Measurements from ENCODE around the gene LTC4S.

LTC4S gene

DNA sequence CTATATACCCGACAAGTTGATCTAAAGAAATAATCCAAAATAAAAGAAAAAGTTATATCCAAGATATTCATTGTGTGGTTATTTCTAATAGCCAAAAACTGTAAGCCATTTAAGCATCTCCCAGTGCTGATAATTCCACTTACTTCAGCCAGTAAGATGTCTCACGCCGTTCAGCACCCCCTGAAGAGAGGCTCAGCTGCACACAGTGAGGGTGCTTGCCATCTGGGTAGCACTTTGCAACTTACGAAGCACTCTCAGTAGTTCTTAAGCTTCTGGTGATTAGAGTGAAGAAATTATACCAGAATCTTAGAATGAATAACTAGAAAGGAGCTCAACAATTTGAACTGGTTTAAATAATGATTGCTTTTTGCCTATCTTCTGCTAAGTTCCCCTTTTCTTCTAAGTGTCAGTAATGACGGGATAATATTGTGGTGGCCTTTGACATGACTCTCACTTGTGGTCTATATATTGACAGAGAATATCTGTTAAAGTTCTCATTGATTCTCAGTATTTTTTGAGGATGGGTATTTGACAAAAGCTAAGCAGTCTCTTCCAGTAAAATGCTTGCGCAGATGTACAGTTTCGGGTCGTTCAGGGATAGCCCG lies 26.2 kb upstream of the LTC4S start:
- no peak overlapping the region for H3K4me3 ChIP-seq (ENCODE audit: low read depth, low read length)
- no peaks in the 10 kb centered on the region for H3K27me3 ChIP-seq (ENCODE audit: insufficient read depth, low read depth, severe bottlenecking)
- H3K27ac ChIP-seq = no peak overlapping the region
- DNase-seq = no peak
- peaks cover 24% of the 10 kb centered on the region for H3K36me3 ChIP-seq
- TF ChIP-seq, protein P1, sequence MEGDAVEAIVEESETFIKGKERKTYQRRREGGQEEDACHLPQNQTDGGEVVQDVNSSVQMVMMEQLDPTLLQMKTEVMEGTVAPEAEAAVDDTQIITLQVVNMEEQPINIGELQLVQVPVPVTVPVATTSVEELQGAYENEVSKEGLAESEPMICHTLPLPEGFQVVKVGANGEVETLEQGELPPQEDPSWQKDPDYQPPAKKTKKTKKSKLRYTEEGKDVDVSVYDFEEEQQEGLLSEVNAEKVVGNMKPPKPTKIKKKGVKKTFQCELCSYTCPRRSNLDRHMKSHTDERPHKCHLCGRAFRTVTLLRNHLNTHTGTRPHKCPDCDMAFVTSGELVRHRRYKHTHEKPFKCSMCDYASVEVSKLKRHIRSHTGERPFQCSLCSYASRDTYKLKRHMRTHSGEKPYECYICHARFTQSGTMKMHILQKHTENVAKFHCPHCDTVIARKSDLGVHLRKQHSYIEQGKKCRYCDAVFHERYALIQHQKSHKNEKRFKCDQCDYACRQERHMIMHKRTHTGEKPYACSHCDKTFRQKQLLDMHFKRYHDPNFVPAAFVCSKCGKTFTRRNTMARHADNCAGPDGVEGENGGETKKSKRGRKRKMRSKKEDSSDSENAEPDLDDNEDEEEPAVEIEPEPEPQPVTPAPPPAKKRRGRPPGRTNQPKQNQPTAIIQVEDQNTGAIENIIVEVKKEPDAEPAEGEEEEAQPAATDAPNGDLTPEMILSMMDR (IDR thresholded peaks at IDR 0.05; ENCODE audit: low read depth, low read length) = no peak
- no peaks in the 10 kb centered on the region for H3K9me3 ChIP-seq (ENCODE audit: severe bottlenecking)

DNA sequence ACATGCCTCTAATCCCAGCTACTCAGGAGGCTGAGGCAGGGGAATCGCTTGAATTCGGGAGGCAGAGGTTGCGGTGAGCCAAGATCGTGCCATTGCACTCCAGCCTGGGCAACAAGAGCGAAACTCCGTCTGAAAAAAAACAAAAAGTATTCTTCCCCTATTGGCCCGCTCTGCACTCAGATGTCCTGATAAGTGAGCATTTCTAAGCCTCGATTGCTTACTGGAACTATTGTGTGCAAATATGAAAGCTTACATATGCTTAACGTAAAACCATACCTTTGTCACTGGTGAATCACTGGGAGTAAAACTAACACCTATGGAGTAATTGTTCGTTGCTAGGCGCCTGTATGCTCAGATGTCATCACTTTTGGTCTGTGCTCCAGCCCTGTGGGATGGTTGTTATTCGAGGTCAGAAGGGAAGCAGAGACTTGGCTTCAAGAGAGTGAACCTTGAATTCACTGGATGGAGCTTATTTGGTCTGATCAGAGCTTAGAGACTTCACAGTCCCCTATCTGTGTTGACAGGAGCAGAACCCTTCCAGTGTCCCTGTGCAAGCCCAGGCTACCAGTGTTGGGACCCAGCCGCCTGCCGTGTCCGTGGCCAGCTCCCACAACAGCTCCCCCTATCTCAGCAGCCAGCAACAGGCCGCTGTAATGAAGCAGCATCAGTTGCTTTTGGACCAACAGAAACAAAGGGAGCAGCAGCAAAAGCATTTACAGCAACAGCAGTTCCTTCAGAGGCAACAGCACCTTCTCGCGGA lies 25.3 kb upstream of the LTC4S start:
- DNase-seq = no peak
- peaks cover 24% of the 10 kb centered on the region for H3K36me3 ChIP-seq
- TF ChIP-seq, protein P1 (IDR thresholded peaks at IDR 0.05; ENCODE audit: low read depth, low read length) = no peak
- H3K27me3 ChIP-seq (ENCODE audit: insufficient read depth, low read depth, severe bottlenecking) = no peaks in the 10 kb centered on the region
- H3K9me3 ChIP-seq (ENCODE audit: severe bottlenecking) = no peaks in the 10 kb centered on the region
- H3K27ac ChIP-seq = no peak overlapping the region
- no peak overlapping the region for H3K4me3 ChIP-seq (ENCODE audit: low read depth, low read length)

DNA sequence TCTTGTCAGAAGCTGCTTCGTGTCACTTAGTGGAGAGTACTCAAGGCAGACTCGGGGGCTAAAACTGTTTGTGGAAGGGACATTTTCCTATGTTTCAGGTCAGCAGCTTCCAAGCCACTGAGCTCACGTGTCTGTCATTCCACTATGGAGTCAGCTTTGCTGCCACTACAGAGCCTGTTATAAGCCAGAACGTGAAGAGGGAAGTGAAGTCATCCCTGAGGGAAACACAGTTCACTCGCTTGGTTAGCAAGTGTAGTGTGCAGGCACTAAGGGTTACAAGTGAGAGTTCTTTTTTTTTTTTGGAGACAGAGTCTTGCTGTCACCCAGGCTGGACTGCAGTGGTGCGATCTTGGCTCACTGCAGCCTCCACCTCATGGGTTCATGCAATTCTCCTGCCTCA lies 24.5 kb upstream of the LTC4S start:
- TF ChIP-seq, protein P1 (IDR thresholded peaks at IDR 0.05; ENCODE audit: low read depth, low read length) = no peak
- Histone ChIP-seq H3K4me3 (ENCODE audit: low read depth, low read length) (no peak overlapping the region), H3K27ac (no peak overlapping the region), H3K9me3 (ENCODE audit: severe bottlenecking) (no peaks in the 10 kb centered on the region), H3K27me3 (ENCODE audit: insufficient read depth, low read depth, severe bottlenecking) (no peaks in the 10 kb centered on the region), H3K36me3 (peaks cover 24% of the 10 kb centered on the region)
- DNase-seq = no peak

DNA sequence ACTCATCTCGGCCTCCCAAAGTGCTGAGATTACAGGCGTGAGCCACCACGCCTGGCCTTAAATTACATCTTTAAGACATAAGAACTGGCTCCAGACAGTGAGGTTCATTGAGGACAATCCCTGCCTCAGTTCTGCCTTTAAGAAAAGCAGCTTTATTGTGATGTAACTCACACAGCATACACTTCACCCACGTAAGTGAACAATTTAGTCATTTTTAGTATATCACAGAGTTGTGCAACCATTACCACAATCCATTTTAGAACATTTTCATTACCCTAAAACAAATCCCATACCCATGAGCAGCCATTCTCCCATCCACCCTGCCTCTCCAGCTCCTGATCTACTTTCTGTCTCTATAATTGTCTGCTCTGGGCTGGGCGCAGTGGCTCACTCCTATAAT lies 24.0 kb upstream of the LTC4S start:
- no peak overlapping the region for H3K27ac ChIP-seq
- no peak overlapping the region for H3K4me3 ChIP-seq (ENCODE audit: low read depth, low read length)
- no peaks in the 10 kb centered on the region for H3K27me3 ChIP-seq (ENCODE audit: insufficient read depth, low read depth, severe bottlenecking)
- peaks cover 24% of the 10 kb centered on the region for H3K36me3 ChIP-seq
- DNase-seq = no peak
- no peaks in the 10 kb centered on the region for H3K9me3 ChIP-seq (ENCODE audit: severe bottlenecking)
- TF ChIP-seq, protein P1 (IDR thresholded peaks at IDR 0.05; ENCODE audit: low read depth, low read length) = no peak

DNA sequence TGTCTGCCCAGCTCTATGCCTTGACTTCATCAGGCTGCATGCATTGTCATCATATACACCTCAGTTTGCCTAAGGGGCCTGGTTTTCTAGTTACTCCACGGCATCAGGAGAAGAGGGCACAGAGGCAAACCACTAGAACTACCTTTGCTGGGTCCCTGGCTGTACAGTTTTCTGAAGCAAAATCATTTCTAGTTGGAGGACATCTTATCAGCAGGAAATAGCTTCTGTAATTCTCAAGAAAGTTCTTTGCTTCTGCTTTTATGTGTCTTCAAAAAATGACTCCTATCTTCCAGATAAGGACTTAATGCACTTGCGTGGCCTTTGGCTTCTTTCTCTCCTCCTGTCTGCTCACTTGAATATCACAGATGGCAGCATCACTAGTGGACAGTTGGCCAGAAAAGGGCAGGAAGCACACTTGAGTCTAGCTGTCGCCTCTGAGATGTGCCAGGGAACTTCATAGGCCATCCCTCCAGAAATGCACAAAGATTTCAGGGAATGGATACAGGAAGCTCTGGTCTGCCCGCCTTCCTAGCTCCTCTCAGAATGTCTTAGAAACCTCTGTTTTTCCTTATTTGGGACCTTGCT lies 22.4 kb upstream of the LTC4S start:
- no peak for DNase-seq
- Histone ChIP-seq H3K27ac (no peak overlapping the region), H3K36me3 (peaks cover 14% of the 10 kb centered on the region), H3K4me3 (ENCODE audit: low read depth, low read length) (no peak overlapping the region), H3K27me3 (ENCODE audit: insufficient read depth, low read depth, severe bottlenecking) (no peaks in the 10 kb centered on the region), H3K9me3 (ENCODE audit: severe bottlenecking) (no peaks in the 10 kb centered on the region)
- TF ChIP-seq, protein P1 (IDR thresholded peaks at IDR 0.05; ENCODE audit: low read depth, low read length) = no peak

Measured in WERI-Rb-1 (cell line).